Omental fat pad (tissue), 4 donors: ENCODE results near the gene MPHOSPH6. TPM values are rescaled to one million over a fixed set of nuclear protein-coding genes. Genes with fewer than 3 reads are reported as not detected.

Experiments
- ATAC-seq: fragments of 150-250 bp; one replicate; pipeline ENCODE4 v1.9.1; 2016; ENCODE audit warnings: mild to moderate bottlenecking, moderate library complexity; ENCODE audit not compliant: low FRiP score
- DNase-seq: peaks from one replicate; pipeline ENCODE4 v3.0.0-alpha.2; 2019; ENCODE audit warnings: low spot score
- total RNA-seq, 4 donors: library from RNA; depleted of rRNA; stranded (reverse); fragments of >200 nt; gene quantifications; one replicate each; pipeline ENCODE4 v1.1.0, GENCODE V29; 2016
- TF ChIP-seq, protein P1 (sequence below), 3 donors: fragments of 450-650 bp; IDR thresholded peaks; one replicate each; pipeline ENCODE4 v1.5.1; 2016 to 2017; ENCODE audit warnings: antibody characterized with exemption in 3 of 3, mild to moderate bottlenecking in 3 of 3, moderate library complexity in 2 of 3

MPHOSPH6 gene
- total RNA-seq, 4 donors from 2014 or later = 21.7 to 35.5 (median 34.3) TPM

DNA sequence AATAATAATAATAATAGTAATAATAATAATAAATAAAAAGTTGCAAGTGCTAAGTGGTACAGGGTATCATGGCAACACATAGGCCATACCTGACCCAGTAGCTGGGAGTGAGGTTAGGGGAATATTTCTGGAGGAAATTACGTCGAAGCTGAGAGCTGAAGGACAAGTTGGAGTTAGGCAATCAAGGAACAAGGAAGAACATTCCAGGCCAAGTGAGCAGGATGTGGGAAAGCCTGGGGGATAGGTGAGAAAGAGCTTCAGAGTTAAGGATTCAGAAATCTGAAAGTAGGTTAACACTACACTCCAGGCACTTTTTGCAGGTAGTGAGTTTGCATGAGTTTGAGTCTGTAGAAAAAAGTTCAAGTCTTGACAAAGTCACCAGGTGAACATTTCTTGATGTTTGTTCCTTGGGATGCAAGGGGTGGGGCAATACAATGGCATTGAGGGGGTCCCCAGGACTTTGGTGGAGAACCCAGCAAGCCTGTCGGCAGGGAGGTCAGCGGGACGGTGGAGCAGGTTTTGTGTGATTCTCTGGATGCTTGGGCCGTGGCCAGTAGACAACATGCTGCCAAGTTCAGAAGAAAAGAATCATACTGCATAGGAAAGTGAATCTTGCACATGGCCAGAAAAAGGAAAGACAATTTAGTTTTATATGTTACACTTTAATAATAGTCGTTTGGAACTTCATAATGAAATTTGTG is 27.7 kb upstream of the MPHOSPH6 start:
- TF ChIP-seq, protein P1, sequence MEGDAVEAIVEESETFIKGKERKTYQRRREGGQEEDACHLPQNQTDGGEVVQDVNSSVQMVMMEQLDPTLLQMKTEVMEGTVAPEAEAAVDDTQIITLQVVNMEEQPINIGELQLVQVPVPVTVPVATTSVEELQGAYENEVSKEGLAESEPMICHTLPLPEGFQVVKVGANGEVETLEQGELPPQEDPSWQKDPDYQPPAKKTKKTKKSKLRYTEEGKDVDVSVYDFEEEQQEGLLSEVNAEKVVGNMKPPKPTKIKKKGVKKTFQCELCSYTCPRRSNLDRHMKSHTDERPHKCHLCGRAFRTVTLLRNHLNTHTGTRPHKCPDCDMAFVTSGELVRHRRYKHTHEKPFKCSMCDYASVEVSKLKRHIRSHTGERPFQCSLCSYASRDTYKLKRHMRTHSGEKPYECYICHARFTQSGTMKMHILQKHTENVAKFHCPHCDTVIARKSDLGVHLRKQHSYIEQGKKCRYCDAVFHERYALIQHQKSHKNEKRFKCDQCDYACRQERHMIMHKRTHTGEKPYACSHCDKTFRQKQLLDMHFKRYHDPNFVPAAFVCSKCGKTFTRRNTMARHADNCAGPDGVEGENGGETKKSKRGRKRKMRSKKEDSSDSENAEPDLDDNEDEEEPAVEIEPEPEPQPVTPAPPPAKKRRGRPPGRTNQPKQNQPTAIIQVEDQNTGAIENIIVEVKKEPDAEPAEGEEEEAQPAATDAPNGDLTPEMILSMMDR (IDR thresholded peaks at IDR 0.05) = no peak
- DNase-seq = no peak
- no peak for ATAC-seq

DNA sequence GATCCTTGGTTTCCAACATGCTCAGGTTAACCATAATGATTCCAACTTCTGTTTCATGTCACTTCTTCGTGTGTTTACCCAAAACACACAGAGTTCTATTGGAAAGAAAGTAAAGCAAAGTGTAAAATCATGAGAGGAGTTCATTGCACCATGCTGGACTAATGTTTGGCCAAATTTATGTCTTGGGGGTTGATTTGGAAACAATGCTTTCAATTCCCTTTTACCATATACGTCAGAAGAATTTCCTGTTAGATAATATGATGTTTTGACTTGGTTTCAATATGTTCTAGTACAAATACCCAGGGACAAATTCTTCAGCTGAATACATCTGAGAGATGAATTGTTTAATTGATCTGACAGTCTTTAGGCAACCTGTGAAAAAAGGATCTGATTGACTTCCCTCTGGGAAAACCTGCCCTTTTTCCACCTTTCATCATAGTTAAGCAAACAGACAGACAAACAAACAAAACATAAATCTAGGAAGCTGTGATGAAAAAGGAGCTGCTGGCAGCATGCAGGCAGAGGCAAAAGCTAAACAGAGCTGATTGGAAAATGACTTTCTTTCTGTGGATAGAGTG is 26.0 kb upstream of the MPHOSPH6 start:
- ATAC-seq (no peak), DNase-seq (no peak)
- TF ChIP-seq, protein P1 (IDR thresholded peaks at IDR 0.05) = no peak

DNA sequence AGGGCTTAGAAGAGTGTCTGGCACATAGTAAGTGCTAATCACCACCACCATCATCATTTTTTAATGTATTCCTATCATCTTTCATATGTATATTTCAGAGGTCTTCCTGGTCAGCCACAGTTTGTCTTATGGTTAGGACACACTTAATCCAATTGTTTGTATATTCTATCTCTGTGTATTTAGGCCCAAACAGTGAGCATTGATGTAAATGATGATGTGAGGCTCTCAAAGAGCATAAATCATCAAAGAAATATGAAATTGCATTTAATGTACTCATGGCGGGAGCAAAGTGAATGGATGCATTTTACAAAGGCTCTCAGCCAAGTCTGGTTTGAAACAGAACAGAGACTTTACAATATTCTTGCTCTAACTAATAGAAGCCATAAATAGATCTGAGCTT is 24.1 kb upstream of the MPHOSPH6 start:
- DNase-seq (no peak), ATAC-seq (no peak)
- TF ChIP-seq, protein P1 (IDR thresholded peaks at IDR 0.05) = no peak

DNA sequence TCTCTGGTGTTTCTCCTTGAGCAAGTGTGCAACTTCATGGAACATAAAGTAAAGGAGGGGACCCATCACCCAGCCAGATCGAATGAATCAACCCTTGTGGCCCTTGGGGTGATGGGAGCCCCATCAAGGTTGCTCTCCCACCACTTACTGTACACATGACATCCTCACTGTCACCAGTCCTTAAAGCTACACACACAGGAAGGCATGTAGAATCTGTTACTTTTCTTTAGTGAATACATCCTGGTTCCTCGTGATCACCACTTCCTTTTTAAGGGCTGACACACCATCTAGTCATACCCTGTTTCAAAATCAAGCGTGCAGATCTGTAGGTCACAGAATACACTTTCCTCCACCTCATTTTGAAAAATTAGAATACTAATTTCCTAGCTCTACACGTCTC is 22.6 kb upstream of the MPHOSPH6 start:
- peak; percentile 14 for ATAC-seq
- DNase-seq = no peak

DNA sequence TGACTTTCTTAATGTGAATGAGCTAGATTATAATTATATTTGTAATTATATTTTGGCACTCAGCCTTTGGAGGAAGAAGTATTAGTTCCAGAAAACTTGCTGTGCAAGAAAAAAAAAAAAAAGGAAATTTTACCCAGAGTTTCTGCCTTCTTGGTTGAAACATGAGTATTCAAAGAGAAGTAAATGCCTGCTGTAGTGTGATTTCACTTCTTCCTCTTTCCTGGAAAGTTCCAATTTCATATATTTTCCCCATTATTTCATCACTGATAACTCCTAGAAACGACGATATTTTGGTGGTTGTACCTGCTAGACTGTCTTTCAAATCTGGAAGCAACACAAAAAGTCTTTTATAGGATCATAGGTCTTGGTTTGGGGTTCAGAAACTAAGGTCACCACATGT is 20.4 kb upstream of the MPHOSPH6 start:
- TF ChIP-seq, protein P1 (IDR thresholded peaks at IDR 0.05) = no peak
- ATAC-seq = no peak
- no peak for DNase-seq

More for the DNA sequence above, 22.6 kb upstream of the MPHOSPH6 start:
- TF ChIP-seq, protein P1 (IDR thresholded peaks at IDR 0.05) = no peak

DNA sequence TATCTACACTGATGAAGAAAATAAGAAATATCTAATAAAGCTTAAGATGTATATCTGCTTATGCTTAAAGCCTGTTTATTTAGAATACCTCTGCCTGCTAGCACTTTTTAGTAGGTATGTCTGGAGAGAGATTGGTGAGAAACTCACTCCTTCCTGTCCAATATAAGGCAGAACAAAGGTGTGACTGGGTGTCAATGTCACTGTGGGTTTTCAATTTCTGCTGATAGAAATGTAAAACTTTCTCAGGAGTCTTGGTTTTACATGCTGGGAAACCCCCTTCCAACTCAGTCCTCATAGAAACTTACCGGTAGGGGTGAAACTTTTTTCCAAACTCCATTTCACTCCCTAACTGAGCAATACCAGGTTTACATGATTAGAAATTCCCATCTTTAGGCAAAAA is 17.8 kb upstream of the MPHOSPH6 start:
- TF ChIP-seq, protein P1 (IDR thresholded peaks at IDR 0.05) = no peak
- ATAC-seq = no peak
- no peak for DNase-seq

DNA sequence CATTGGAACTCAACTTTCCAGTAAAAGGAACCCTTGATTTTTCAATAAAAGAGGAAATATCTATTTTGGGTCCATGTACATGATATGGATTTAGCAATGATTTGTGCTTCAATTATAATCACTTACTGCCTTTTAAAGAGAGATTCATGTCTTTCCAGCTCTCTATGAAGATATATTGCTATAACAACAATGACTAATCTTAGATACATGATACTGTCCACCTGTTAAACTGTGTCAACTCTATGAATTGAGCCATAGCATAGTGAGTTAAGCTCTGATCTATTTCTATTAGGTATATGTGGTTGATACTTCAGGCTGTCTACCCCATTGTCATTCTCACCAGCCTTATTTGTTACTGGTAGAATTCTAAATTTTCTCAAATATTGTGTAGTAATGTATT is 15.0 kb upstream of the MPHOSPH6 start:
- TF ChIP-seq, protein P1 (IDR thresholded peaks at IDR 0.05) = no peak
- ATAC-seq (no peak), DNase-seq (no peak)
